GM12865 (cell line): ENCODE data around the gene TGM3.
"Not testable (repeated sequence)": the region's sequence is repeated elsewhere in the genome, so short reads cannot be mapped to it uniquely, and the experiment has no call there.

ENCODE experiments used
- DNase-seq: peaks from one replicate; pipeline ENCODE4 v3.0.0; 2010; ENCODE audit warnings: low read depth
- H3K4me3 ChIP-seq: 2 replicates; pipeline ENCODE4 v1.5.1; 2011; ENCODE audit warnings: mild to moderate bottlenecking, low read depth, low read length, control low read depth
- TF ChIP-seq, protein P1 (sequence below): IDR thresholded peaks from 2 replicates; pipeline ENCODE4 v1.5.1; 2011; ENCODE audit warnings: low read length, control low read depth, low read depth, inconsistent platforms; ENCODE audit not compliant: insufficient read depth; ENCODE audit errors: missing control alignments

TGM3 gene

DNA sequence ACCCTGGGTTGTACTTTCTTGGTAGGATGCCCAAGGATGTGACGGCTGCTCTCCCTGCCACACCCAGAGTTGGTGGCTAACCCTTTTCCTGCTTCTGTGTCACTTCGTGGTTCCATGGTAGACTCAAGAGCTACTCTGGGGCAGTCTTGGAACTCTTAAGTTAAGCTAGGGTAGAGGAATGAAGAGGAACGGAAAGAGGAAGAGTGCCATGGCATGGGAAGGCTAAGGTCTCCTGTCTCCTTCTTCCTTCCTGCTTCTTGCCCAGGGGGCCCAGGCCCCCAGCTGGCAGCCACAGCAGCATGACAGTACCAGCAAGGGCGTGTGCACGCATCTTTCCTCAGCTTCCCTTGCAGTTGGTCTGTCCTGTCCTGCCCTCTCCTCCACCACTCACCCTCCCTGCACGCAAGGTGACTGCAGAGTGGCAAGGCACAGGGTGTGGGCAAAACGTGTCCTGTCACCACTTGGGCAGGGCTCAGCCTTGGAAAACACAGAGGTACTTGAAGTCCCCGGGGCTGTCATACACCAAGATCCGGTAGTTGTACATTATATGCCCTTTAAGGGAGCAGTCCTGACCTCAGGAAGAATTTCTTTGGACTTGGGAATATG, 39.8 kb upstream of the TGM3 start:
- H3K4me3 ChIP-seq, result no peak overlapping the region
- no peak for DNase-seq
- TF ChIP-seq, protein P1, sequence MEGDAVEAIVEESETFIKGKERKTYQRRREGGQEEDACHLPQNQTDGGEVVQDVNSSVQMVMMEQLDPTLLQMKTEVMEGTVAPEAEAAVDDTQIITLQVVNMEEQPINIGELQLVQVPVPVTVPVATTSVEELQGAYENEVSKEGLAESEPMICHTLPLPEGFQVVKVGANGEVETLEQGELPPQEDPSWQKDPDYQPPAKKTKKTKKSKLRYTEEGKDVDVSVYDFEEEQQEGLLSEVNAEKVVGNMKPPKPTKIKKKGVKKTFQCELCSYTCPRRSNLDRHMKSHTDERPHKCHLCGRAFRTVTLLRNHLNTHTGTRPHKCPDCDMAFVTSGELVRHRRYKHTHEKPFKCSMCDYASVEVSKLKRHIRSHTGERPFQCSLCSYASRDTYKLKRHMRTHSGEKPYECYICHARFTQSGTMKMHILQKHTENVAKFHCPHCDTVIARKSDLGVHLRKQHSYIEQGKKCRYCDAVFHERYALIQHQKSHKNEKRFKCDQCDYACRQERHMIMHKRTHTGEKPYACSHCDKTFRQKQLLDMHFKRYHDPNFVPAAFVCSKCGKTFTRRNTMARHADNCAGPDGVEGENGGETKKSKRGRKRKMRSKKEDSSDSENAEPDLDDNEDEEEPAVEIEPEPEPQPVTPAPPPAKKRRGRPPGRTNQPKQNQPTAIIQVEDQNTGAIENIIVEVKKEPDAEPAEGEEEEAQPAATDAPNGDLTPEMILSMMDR, result no peak

DNA sequence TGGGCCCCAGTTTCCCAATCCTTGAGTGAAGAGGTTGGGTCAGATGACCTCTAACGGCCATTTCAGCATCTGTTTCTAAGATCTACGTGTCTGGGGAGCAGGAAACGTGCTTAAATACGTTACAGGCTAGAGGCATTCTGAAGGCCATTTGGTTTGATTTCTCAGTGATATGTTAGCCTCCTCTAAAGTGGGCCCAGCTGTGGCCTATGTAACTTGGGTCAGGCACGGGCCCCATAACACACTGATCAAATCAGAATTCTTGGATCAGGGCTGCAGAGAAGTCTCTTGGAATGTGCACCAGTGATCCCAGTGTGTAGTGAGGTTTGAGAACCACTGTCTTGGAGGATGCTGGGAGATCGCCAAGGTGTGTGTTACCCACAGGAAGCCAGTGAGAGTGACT, 36.1 kb upstream of the TGM3 start:
- no peak overlapping the region for H3K4me3 ChIP-seq
- TF ChIP-seq, protein P1, result no peak
- DNase-seq, result no peak

DNA sequence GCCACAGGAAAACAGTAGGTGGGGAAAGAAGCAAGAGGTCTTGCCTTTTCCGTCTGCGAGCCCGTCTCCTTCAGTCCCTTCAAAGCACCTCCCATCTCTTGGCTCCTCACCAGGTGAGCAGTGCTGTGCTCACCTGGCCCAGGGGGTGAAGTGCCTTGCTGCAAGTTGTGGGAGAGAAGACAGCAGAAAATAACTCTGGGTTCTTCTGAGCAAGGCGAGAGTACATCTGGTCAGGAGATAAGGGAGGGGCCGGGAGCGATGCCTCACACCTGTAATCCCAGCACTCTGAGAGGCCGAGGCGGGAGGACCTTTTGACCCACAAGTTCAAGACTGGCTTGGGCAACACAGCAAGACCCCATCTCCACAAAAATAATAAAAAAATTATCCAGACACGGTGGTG, 35.6 kb upstream of the TGM3 start:
- no peak for DNase-seq
- no peak overlapping the region for H3K4me3 ChIP-seq
- TF ChIP-seq, protein P1, result no peak

DNA sequence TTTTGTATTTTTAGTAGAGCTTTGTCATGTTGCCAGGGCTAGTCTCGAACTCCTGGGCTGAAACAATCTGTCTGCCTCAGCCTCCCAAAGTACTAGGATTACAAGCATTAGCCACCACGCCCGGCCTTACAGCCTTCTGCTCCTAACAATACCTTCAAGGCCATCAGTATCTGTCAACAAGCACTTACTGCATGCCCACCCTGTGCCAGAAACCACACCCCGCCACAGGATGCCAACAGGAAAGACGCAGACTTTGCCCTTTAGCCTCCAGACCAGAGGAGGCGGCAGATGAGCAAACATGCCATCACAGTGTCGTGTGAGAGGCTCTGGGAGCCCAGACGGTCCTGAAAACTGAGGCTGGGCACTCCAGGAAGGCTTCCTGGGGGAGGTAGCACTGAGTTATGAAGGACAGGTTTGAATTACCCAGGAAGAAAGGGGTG, 34.7 kb upstream of the TGM3 start:
- no peak for DNase-seq
- TF ChIP-seq, protein P1, result no peak
- no peak overlapping the region for H3K4me3 ChIP-seq

DNA sequence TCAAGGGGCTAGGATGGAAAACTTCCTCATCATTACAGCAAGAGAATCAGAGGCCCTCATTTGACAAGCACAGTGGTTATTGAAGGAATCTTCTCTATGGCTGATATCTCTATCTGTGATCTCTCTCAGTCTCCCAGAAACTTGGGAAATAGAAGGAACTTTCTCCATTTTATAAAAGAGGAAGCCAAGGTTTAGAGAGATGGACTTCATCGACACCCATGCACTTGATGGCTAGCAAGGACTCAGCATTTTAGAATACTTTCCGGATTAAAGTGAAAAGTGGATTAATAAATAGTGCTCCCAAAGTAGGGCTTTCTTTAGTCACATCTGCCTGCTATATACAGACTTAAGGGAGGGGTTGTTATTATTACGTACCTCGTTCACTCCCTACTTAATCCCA, 34.2 kb upstream of the TGM3 start:
- TF ChIP-seq, protein P1, result no peak
- no peak for DNase-seq
- H3K4me3 ChIP-seq, result no peak overlapping the region

DNA sequence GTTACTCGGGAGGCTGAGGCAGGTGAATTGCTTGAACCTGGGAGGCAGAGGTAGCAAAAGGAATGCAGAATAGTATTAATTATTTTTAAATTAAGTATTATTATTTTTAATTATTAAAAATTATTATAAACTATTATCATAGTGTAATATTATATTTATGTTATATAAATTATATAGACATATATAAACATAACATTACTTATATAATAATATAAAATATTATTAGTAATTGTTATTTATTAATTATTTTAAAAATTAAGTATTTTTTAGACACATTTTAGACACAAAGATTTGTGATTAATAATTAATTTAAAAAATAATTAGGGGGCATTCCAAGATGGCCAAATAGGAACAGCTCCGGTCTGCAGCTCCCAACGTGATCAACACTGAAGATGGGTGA, 31.7 kb upstream of the TGM3 start:
- TF ChIP-seq, protein P1, result no peak
- H3K4me3 ChIP-seq, result no peak overlapping the region
- DNase-seq, result no peak

DNA sequence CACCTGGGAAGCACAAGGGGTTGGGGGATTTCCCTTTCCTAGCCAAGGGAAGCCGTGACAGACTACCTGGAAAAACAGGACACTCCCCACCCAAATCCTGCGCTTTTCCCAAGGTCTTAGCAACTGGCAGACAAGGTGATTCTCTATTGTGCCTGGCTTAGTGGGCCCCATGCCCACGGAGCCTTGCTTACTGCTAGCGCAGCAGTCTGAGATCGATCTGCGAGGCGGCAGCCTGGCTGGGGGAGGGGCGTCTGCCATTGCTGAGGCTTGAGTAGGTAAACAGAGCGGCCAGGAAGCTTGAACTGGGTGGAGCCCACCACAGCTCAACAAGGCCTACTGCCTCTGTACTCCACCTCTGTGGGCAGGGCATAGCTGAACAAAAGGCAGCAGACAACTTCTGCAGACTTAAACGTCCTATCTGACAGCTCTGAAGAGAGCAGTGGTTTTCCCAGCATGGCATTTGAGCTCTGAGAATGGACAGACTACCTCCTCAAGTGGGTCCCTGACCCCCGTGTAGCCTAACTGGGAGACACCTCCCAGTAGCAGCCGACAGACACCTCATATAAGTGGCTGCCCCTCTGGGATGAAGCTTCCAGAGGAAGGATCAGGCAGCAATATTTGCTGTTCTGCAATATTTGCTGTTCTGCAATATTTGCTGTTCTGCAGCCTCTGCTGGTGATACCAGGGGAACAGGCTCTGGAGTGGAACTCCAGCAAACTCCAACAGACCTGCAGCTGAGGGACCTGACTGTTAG, 31.0 kb upstream of the TGM3 start:
- not testable (repeated sequence) for H3K4me3 ChIP-seq, DNase-seq
